GM19395 (cell line): Measurements from ENCODE around the gene USP2.
"Not testable (repeated sequence)": the region's sequence is repeated elsewhere in the genome, so short reads cannot be mapped to it uniquely, and the experiment has no call there.

Source experiments
- ATAC-seq: cut with Tn5 transposase; IDR thresholded peaks from one replicate; pipeline ENCODE4 v1.9.1; 2021; ENCODE audit warnings: mild to moderate bottlenecking, moderate library complexity; ENCODE audit not compliant: unreplicated experiment

The USP2 gene

DNA sequence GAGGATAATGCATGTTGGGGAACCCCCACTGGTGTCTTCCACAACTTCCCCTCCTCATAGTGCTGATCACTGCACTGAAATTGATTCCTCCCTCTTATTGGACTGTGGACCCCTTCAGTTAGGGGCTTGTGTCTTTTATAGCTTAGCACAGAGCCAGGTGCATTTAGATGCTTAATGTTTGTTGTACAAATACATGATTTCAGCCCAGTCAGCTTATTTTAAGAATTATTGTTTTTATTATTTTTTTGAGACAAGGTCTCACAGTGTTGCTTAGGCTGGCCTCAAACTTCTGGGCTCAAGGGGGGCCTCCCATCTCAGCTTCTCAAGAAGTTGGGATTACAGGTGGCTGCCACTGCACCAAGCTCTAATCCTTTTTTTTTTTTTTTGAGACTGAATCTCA is 33.2 kb upstream of the USP2 start:
- no peak for ATAC-seq

DNA sequence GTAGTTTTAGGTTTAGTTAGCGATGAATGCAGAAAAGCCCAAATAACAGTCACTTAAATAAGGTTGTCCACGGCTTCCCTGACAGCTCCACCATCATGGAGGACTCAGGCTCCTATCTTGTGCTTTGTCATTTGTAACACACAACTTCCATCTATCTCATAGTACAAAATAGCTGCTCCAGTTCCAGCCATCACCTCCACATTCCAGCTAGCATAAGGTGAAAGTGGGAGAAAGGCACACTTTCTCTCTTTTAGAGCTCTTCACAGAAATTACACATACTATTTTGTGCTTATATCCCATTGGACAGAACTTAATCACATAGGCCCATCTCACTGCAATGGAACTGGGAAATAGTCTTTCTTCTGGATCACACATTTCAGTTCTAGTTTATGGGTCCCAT is 32.8 kb upstream of the USP2 start:
- no peak for ATAC-seq

DNA sequence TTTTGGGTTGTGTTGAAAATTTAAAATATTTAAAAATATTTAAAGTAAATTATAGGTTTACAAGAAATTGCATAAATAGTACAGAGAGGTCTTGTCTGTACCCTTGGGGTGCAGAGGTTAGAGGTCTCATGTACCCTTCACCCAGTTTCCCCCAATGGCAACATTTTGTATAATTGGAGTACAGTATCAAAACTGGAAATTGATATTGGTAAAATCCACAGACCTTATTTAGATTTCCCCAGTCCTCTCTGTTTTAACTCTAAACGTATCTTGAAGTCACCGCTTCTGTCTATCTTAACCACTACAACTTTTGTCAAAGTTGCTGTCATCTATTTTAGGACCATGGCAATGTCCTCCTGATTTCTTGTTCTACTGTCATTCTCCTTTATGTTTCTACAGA is 30.6 kb upstream of the USP2 start:
- no peak for ATAC-seq

DNA sequence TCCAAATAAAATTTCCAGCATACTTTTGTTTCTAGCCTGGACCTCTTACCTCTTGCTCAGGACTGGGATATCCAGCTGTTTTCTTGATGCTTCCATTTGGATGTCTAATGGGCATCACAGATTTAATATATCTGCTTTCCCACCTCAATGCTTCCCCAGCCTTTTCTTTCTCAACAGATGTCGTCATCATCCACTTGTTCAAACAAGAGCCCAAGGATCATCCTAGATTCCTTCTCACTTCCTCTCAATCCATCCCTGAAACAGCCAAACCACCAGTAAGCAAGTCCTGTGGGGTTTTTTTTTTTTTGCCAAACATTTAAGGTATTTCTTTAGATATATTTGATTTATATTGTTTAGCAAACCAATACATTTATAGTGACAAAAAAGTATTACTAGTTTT is 29.0 kb upstream of the USP2 start:
- no peak for ATAC-seq

DNA sequence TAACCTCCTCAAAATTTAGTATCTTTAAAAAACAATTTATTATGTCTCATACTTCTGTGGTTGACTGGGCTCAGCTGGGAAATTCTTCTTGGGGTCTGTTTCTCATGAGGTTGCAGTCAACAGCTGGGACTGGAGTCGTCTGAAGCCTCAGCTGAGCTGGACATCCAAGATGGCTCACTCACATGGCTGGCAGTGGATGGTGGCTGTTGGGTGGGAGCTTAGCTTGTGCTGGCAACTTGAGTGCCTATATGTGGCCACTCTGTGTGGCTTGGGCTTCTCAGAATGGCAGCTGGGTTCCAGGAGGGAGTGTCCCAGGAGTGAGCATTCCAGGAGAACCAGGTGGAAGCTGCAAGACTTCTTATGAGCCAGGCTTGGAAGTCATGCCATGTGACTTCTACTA is 28.2 kb upstream of the USP2 start:
- no peak for ATAC-seq

DNA sequence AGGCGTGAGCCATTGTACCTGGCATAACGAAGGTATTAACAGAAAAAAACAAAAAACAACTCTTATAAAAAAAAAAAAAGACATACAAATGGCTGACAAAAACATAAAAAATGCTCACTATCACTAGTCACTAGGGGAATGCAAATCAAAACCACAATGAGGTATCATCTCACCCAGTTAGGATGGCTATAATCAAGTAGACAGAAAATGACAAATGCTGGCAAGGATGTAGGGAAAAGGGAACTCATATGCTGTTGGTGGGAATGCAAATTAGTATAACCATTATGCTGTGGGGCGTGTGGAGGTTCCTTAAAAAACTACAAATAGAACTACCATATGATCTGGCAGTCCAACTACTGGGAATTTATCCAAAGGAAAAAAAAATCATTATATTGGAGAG is 24.5 kb upstream of the USP2 start:
- ATAC-seq, result no peak

DNA sequence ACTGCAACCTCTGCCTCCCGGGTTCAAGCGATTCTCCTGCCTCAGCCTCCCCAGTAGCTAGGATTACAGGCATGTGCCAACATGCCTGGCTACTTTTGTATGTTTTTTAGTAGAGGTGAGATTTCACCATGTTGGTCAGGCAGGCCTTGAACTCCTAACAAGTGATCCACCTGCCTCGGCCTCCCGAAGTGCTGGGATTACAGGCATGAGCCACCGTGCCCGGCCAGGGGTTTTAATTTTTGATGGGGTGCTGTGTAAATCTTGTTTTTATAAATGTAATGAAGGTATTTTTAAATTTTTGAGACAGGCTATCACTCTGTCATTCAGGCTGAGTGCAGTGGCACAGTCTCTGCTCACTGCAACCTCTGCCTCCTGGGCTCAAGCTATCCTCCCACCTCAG is 24.0 kb upstream of the USP2 start:
- not testable (repeated sequence) for ATAC-seq

DNA sequence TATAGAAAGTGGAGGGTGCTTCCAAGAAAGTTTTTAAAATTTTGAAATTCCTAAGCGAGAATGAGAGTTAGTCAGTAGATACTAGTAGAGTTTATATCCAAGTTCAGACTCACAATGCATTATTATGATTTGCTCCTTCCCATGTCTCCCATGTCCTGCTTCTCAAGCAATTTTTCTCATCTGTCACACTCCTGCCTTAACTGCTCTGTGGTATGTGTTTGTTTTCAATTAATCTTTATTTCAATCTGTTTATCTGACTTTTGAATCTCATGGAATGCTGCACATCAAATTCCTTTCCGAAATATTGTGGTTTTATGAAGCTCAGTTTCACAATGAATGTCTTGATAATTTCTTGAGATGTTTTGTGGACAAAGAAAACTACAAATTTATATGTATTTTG is 23.4 kb upstream of the USP2 start:
- no peak for ATAC-seq

DNA sequence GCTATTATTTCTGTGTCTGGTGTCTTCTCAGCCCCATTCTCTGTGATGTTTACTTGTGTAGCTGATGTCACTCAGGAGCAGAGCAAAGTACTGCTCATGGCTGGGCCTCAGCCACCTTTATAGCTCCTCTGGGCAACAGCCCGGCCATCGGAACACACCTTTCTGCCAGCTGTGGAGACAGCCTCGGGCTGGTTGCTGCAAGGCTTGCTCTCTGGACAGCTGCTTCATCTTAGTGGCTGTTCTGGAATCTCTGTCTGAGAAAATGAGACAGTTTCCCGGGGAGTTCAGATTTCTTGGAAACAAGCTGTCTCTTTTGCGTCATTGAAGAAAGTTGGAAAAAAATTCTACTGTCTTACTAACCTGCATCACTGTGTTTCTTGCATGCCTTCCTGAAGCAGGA is 21.5 kb upstream of the USP2 start:
- no peak for ATAC-seq

DNA sequence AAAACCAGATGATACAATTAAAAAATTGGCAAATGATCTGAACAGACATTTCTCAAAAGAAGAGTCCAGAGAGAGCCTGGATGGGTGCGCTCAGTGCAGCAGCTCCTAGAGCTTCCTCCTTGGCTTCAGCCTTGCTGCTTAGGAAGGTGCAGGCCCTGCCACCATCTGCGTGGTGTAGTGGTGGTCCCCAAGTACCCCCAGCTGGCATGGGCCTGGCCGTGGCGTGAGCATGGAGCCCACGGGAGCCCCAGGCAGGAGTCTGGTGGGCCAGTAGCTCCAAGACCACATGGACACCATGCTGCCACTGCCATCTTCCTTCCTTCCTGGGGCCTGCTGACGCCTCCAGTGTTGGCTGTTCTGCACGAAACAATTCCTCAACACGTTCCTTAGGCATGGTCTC is 21.0 kb upstream of the USP2 start:
- no peak for ATAC-seq

DNA sequence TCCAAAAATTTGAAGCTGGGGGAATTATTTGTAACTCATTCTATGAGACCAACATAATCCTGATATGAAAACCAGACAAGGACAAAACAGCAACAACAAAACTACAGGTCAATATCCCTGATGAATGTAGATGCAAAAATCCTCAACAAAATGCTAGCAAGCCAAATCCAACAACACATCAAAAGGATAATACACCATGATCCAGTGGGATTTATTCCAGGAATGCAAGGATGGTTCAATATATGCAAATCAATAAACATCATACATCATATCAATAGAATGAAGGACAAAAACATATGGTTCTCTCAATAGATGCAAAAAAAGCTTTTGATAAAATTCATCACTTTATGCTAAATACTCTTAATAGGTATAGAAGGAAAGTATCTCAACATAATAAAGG is 19.4 kb upstream of the USP2 start:
- no peak for ATAC-seq

DNA sequence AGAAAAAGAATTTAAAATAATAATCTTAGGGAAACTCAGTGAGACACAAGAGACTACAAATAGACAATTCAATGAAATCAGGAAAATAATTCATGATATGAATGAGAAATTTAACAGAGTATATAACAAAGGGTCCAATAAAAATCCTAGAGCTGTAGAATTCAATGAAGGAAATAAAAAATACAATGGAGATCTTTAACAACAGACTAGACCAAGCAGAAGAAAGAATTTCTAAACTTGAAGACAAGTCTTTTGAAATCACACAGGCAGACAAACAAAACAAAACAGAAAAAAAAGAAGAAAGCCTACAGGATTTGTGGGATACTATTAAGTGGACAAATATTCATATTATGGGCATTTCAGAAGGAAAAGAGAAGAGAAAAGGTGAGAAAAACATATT is 16.2 kb upstream of the USP2 start:
- ATAC-seq, result no peak

DNA sequence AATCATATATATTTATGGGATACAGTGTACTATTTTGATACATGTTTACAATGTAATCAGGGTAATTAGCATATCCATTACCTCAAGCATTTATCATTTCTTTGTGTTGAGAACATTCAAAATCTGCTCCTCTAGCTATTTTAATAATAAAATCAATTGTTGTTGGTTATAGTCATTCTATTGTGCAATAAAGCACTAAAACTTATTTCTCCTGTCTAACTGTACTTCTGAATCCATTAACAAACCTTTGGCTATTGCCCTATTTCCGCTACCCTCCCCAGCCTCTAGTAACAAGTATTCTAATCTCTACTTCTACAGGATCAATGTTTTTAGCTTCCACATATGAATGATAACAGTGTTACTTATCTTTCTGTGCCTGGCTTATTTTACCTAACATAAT is 15.3 kb upstream of the USP2 start:
- ATAC-seq, result no peak

DNA sequence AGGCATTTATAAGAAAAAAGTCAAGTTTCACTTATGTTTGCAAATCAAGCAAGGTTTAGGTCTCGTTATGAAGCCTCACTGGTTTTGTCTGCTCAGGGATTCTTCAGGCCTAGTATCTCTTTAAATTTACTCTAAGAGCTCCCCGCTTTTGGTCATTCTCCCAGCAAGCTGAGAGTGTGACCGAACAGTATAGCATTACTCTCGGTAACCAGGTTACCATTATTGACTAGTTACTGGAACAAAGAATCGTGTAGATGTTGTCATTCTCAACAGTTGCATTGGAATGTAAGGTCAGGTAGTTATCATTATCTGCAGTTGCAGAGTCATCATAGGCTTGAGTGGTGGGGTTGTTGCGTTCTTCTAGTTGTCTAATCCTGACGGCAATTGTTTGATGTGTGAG is 9.8 kb upstream of the USP2 start:
- ATAC-seq, result no peak

DNA sequence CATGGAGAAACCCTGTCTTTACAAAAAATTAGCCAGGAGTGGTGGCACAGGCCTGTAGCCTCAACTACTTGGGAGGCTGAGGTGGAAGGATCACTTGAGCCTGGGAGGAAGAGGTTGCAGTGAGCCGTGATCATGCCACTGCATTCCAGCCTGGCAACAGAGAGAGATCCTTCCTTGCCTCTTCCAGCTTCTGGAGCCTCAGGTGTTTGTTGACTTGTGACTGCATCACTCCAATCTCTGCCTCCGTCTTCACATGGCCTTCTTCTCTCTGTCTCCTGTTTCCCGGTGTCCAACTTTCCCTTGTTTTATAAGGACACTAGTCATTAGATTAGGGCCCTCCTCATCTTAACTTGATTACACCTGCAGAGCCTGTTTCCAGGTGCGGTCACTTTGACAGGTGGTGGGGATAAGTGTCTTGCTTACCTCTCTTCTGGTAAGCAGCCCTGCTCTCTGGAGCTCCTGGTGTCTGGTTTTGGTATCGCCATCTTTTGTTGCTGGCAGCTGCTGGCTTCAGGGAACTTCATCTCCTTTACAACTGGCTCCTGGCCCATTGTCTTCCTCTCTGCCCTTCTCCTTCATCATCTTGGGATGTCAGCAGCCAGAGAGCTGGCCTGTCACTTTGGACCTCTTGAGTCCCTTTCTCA is 8.2 kb upstream of the USP2 start:
- no peak for ATAC-seq

DNA sequence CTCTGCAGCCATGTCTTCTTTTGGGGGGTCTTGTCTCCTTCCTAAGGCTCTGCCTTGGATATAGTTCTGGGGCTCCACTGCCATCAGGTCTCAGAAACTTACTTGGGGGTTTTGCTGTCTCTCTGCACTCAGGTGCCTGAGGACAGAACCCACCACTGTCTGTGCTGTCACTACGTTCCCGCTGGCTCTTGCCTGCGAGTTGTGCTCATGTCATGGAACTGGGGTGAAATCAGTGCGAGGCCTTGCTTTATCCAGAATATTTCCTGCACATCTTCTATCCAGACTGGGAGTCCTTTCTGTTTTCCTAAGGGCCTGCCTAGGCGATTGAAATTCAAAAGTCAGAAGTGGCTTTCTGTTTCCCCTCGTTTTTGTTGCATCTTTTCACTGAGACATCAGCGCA is 6.6 kb upstream of the USP2 start:
- no peak for ATAC-seq

DNA sequence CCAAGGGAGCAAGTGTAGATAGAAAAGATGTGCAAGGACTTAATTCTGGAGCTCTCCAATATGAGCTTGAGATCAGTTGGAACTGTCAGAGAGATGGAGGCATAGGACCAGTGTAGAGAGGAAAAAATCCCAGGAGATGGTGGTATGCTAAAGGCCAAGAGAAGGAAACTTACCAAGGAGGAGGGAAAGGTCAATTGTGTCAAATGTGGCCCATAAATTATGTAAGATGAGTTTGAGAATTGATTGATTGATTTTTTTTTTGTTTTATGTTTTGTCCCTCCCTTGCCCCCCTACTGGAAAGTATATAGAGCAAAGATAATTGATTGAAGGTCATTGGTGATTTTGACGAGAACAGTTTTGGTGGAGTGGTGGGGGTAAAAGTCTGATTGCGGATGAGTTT is 2.8 kb upstream of the USP2 start:
- ATAC-seq, result no peak

DNA sequence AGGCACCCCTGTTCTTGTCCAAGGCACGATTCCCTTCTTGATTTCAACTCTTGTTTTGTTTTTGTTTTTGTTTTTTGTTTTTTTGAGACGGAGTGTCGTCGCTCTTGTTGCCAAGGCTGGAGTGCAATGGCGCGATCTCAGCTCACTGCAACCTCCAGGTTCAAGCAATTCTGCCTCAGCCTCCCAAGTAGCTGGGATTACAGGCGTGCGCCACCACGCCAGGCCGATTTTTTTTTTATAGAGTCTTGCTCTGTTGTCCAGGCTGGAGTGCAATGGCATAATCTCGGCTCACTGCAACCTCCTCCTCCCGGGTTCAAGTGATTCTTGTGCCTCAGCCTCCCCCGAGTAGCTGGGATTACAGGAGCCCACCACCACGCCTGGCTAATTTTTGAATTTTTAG is 1.0 kb upstream of the USP2 start:
- not testable (repeated sequence) for ATAC-seq

DNA sequence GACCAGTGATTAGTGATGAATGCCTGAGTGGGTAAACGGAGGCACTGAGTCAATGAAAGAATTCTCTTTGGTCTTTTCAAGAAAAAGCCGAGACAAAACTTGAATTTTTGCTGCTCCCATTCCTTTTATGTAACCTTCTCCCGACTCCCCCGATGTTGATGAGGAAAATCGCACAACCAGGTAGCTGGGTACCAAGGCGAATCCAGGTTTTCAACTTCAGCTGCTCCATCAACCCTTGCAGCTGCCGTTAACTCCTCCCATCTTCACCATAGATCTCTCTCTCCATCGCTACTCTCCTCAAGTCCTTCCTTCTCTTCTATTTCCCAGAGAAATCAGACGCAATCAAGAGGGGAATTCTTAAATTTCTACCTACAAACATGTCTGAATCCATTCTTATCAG is 611 bp upstream of the USP2 start:
- no peak for ATAC-seq

DNA sequence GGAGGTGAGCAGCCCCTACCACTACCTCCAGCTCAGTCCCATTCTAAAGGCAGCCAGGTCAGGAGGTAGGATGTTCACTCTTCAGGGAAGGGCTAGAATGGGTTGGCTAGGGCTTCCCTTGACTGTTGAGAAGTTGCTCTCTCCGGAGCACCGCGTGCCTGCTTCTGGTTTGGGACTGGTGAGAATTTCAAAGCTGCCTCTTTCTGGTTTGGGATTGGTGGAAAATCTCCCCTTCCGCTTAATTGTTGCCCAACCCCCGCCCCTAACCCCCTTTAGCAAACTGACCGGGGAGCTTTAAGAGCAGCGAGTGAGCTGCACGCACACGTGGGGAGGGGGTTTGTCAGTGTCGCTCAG is 686 bp downstream of the USP2 start:
- ATAC-seq, result no peak

DNA sequence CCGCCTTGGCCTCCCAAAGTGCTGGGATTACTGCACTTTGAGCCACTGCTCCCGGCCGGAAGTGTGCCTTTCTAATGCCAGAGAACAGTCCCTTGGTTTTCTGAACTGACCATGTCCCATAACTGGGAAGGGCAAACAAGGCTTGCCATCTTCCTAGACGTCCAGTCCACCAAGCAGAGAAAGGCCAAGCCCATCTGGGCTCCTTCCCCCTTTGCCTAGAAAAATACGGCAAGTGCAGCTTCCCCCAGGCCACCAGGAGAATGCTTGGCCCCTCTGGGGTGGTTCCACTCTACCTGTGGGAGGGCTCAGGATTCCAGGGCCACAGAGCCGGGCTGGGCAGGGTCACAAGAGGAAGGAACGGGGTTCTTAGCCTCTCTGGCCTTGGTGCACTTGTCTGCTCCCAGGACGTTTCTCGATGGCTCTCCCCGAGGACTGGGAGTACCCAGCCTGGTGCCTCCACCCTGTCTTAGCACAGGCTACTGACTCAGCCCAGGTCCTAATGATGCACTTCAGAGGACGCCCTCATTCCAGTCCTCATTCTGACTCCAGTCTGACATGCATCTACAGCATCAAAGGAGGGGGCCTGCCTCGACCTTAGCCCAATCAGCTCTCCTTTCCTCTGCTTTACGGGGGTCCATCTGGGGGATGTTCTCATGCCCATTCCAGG is 1.2 kb downstream of the USP2 start:
- ATAC-seq, result no peak

DNA sequence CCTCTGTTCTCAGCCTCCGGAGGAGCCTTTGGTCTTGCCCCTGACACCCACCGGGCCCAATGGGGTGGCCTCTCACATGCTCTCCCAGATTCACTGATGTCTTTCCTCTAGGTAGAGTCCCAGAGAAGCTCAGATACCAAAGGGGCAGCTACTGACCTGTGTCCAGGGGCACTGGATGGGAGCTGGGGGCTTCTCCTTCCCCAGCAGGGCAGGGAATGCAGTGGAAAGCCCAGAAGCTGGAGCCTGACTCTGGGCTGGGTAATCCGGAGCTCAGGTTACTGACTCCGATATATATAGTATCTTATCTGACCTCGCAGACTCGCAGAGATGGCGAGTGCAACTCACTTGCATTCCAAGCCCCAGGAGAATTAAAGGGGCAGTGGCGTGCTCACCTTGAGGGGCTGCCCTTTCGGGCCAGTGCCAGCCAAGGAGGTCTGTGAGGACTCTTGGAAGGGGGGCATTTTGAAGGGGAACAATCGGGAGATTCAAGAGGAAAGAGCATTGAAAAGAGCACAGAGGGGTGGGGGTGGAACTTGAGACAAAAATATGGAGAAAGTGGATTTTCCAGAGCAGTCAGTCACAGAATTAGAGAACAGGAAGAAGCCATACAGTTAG is 2.5 kb downstream of the USP2 start:
- no peak for ATAC-seq
